ENCODE measurements around the gene PSPN.

Gene PSPN

DNA sequence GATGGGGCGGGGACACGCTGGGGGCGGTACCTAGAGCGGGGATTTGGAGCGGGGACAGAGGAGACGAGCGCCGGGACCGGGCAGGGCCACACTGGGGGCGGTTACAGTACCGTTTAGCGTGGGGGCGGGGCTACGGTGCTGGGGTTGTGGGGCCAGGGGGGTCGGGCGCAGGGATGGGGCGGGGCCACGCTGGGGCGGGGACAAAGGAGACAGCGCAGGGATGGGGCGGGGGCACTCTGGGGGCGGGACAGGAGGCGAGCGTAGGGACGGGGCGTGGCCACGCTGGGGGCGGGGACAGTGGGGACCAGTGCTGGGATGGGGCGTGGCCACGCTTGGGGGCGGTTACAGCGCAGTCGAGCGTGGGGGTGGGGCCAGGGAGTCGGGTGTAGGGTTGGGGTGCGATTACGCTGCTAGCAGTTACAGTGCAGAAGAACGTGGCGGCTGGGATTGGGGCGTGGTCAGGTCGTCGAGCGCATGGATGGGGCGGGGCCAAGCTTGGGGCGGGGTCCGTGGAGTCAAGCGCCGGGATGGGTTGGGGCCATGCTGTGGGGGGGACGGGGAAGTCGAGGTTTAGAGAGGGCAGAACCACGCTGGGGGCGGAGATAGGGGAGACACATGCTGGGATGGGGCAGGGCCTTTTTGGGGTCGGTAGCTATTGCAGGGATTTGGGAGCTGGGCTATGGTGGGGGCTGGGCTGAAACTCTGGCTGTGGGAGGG lies 2.5 kb downstream of the PSPN start:
- Histone ChIP-seq H3K9me3 (ENCODE audit: insufficient read depth, low read length) (no peaks in the 10 kb centered on the region), H3K79me2 (ENCODE audit: low read length) (no peaks in the 10 kb centered on the region), H4K20me1 (ENCODE audit: insufficient read depth, low read length) (no peaks in the 10 kb centered on the region), H2AFZ (ENCODE audit: low read depth, low read length) (peak overlapping the region; percentile 80; the same call in 1 of the 2 replicates), H3K4me1 (ENCODE audit: low read length) (peaks cover 9% of the 10 kb centered on the region), H3K36me3 (replicated peaks; ENCODE audit: low read depth, low read length) (peaks cover 7% of the 10 kb centered on the region), H3K4me2 (ENCODE audit: low read length) (peak overlapping the region; percentile 91), H3K4me3 (ENCODE audit: low read length) (peak overlapping the region; percentile 83), H3K27me3 (ENCODE audit: low read depth, low read length) (no peaks in the 10 kb centered on the region), H3K27ac (ENCODE audit: low read length) (peak overlapping the region; percentile 85), H3K9ac (ENCODE audit: low read length) (peak overlapping the region; percentile 86)
- no peak for TF ChIP-seq EZH2phosphoT487 (IDR thresholded peaks at IDR 0.05; ENCODE audit: low read depth)

- H3K4me3 ChIP-seq (ENCODE audit: low read length): peak within 1 kb of the TSS; percentile 83
- H3K9ac ChIP-seq (ENCODE audit: low read length): peak within 1 kb of the TSS; percentile 86
- peak within 1 kb of the TSS; percentile 85 for H3K27ac ChIP-seq (ENCODE audit: low read length)
- H3K4me1 ChIP-seq (ENCODE audit: low read length): peaks cover 9% of the 10 kb centered on the region
- no peaks in the 10 kb centered on the region for H4K20me1 ChIP-seq (ENCODE audit: insufficient read depth, low read length)
- no peaks in the 10 kb centered on the region for H3K9me3 ChIP-seq (ENCODE audit: insufficient read depth, low read length)
- H2AFZ ChIP-seq (ENCODE audit: low read depth, low read length): peak within 1 kb of the TSS; percentile 80
- no peak for TF ChIP-seq EZH2phosphoT487 (IDR thresholded peaks at IDR 0.05; ENCODE audit: low read depth)
- TF ChIP-seq, protein P1, sequence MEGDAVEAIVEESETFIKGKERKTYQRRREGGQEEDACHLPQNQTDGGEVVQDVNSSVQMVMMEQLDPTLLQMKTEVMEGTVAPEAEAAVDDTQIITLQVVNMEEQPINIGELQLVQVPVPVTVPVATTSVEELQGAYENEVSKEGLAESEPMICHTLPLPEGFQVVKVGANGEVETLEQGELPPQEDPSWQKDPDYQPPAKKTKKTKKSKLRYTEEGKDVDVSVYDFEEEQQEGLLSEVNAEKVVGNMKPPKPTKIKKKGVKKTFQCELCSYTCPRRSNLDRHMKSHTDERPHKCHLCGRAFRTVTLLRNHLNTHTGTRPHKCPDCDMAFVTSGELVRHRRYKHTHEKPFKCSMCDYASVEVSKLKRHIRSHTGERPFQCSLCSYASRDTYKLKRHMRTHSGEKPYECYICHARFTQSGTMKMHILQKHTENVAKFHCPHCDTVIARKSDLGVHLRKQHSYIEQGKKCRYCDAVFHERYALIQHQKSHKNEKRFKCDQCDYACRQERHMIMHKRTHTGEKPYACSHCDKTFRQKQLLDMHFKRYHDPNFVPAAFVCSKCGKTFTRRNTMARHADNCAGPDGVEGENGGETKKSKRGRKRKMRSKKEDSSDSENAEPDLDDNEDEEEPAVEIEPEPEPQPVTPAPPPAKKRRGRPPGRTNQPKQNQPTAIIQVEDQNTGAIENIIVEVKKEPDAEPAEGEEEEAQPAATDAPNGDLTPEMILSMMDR (IDR thresholded peaks at IDR 0.05; ENCODE audit: low read depth, low read length): no peak
- peak within 1 kb of the TSS; percentile 91 for H3K4me2 ChIP-seq (ENCODE audit: low read length)
- no peaks in the 10 kb centered on the region for H3K27me3 ChIP-seq (ENCODE audit: low read depth, low read length)
- H3K79me2 ChIP-seq (ENCODE audit: low read length): no peaks in the 10 kb centered on the region
- peaks cover 12% of the 10 kb centered on the region for H3K36me3 ChIP-seq (replicated peaks; ENCODE audit: low read depth, low read length)
Measured at GRCh38 chr19:6372594-6373095, 3.1 kb downstream of the PSPN start, which contains the start of gene ALKBH7. Gene ALKBH7 (plus strand): TSS chr19:6372794. CDS start chr19:6372821, 27 bp downstream.

GRCh38 chr19:6364353-6364752 lies 11.4 kb downstream of the PSPN start:
- H3K36me3 ChIP-seq (replicated peaks; ENCODE audit: low read depth, low read length): peaks cover 37% of the 10 kb centered on the region
- no peak overlapping the region for H3K4me2 ChIP-seq (ENCODE audit: low read length)
- H3K27ac ChIP-seq (ENCODE audit: low read length): no peak overlapping the region
- H3K27me3 ChIP-seq (ENCODE audit: low read depth, low read length): no peaks in the 10 kb centered on the region
- H3K9ac ChIP-seq (ENCODE audit: low read length): no peak overlapping the region
- H3K9me3 ChIP-seq (ENCODE audit: insufficient read depth, low read length): no peaks in the 10 kb centered on the region
- H2AFZ ChIP-seq (ENCODE audit: low read depth, low read length): no peak overlapping the region
- H3K4me1 ChIP-seq (ENCODE audit: low read length): peaks cover 9% of the 10 kb centered on the region
- TF ChIP-seq, protein P1 (IDR thresholded peaks at IDR 0.05; ENCODE audit: low read depth, low read length): no peak
- TF ChIP-seq EZH2phosphoT487 (IDR thresholded peaks at IDR 0.05; ENCODE audit: low read depth): no peak
- H3K4me3 ChIP-seq (ENCODE audit: low read length): no peak overlapping the region
- H4K20me1 ChIP-seq (ENCODE audit: insufficient read depth, low read length): no peaks in the 10 kb centered on the region
- peaks cover 20% of the 10 kb centered on the region for H3K79me2 ChIP-seq (ENCODE audit: low read length)

DNA sequence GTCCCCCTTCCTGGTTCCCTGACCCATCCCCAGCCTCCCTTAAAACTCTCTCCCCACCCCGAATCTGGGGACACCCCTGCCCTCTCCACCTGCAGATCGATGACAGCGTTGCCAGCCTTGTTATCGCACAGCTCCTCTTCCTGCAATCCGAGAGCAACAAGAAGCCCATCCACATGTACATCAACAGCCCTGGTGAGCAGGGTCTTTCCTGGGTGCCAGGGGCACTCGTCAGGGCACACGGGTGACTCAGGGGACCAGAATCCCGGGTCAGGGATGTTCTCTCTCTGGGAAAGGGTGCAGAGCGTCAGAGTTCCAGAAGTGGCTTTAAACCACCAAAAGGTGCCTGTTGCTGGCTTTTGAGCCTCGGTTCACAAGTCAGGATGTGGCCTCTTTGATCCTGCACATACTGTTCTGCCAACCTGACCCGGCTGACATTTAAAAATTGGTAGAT lies 13.4 kb downstream of the PSPN start:
- H3K4me2 ChIP-seq (ENCODE audit: low read length): peak overlapping the region; percentile 96
- TF ChIP-seq EZH2phosphoT487 (IDR thresholded peaks at IDR 0.05; ENCODE audit: low read depth): no peak
- TF ChIP-seq, protein P1 (IDR thresholded peaks at IDR 0.05; ENCODE audit: low read depth, low read length): no peak
- H3K4me3 ChIP-seq (ENCODE audit: low read length): peak overlapping the region; percentile 86
- H3K27me3 ChIP-seq (ENCODE audit: low read depth, low read length): no peaks in the 10 kb centered on the region
- H3K9ac ChIP-seq (ENCODE audit: low read length): peak overlapping the region; percentile 90
- H3K36me3 ChIP-seq (replicated peaks; ENCODE audit: low read depth, low read length): peaks cover 22% of the 10 kb centered on the region
- H2AFZ ChIP-seq (ENCODE audit: low read depth, low read length): no peak overlapping the region
- H3K9me3 ChIP-seq (ENCODE audit: insufficient read depth, low read length): no peaks in the 10 kb centered on the region
- peak overlapping the region; percentile 52 for H3K27ac ChIP-seq (ENCODE audit: low read length)
- H4K20me1 ChIP-seq (ENCODE audit: insufficient read depth, low read length): no peaks in the 10 kb centered on the region
- peaks cover 20% of the 10 kb centered on the region for H3K79me2 ChIP-seq (ENCODE audit: low read length)
- H3K4me1 ChIP-seq (ENCODE audit: low read length): peaks cover 14% of the 10 kb centered on the region

Data from OCI-LY3 (cell line).